H1 (cell line): ENCODE data around the gene ZSCAN21. TPM values are rescaled to one million over a fixed set of nuclear protein-coding genes. Genes with fewer than 3 reads are reported as not detected.

Experiments used
- CTCF ChIA-PET: fragments of 300-600 bp; sonication (Branson Sonifier 250); formaldehyde crosslinking; loops from one replicate; lab custom pipeline; 2021; ENCODE audit not compliant: partially characterized antibody; lab: Charles Lee
- POLR2A ChIA-PET: fragments of 300-600 bp; sonication (Branson Sonifier 250); formaldehyde crosslinking; loops from one replicate; lab custom pipeline; 2021; ENCODE audit warnings: inconsistent platforms; ENCODE audit not compliant: partially characterized antibody; lab: Charles Lee
- DNase-seq, 2 experiments: peaks; one replicate each; pipeline versions ENCODE4 v3.0.0 to v3.0.0-alpha.2; 2010 to 2022; ENCODE audit warnings: low spot score in 2 of 2, low read depth in 1 of 2, mixed read lengths in 1 of 2
- FAIRE-seq: peaks from 2 replicates; lab custom pipeline; 2011; peaks lifted over from hg19 to GRCh38; lab: Jason Lieb, UNC
- H2AFZ ChIP-seq: 2 replicates; pipeline ENCODE4 v1.8.1; 2012; ENCODE audit warnings: low read length, inconsistent platforms
- H2AK5ac ChIP-seq: 2 replicates; pipeline ENCODE4 v1.6.1; 2013; ENCODE audit warnings: low read depth, low read length
- H2BK120ac ChIP-seq: replicated peaks from 2 replicates; pipeline ENCODE3; 2013; ENCODE audit warnings: low read depth, low read length, inconsistent platforms
- H2BK12ac ChIP-seq: 2 replicates; pipeline ENCODE4 v1.6.1; 2013; ENCODE audit warnings: low read depth, low read length
- H2BK15ac ChIP-seq: 2 replicates; pipeline ENCODE4 v1.6.1; 2013; ENCODE audit warnings: low read length
- H2BK20ac ChIP-seq: 2 replicates; pipeline ENCODE4 v1.6.1; 2013; ENCODE audit warnings: low read length
- H2BK5ac ChIP-seq: 2 replicates; pipeline ENCODE4 v1.6.1; 2013; ENCODE audit warnings: low read depth, low read length
- H3K14ac ChIP-seq: 2 replicates; pipeline ENCODE4 v1.6.1; 2013; ENCODE audit warnings: inconsistent platforms; ENCODE audit not compliant: insufficient read length
- H3K18ac ChIP-seq: 2 replicates; pipeline ENCODE4 v1.6.1; 2013; ENCODE audit warnings: low read length; ENCODE audit errors: extremely low read depth
- H3K23ac ChIP-seq: 2 replicates; pipeline ENCODE4 v1.6.1; 2013; ENCODE audit warnings: inconsistent platforms; ENCODE audit not compliant: insufficient read length
- H3K23me2 ChIP-seq: 2 replicates; pipeline ENCODE4 v1.6.1; 2013; ENCODE audit warnings: low read depth, low read length
- H3K27ac ChIP-seq: 2 replicates; pipeline ENCODE4 v1.6.1; 2011; ENCODE audit warnings: low read depth, low read length, inconsistent platforms
- H3K27me3 ChIP-seq, 4 experiments: replicated peaks in 1 of 4; 1 replicate in 1 of 4; 2 replicates in 3 of 4; pipeline versions ENCODE4 v1.6.1 to v1.8.1; 2011 to 2013; ENCODE audit warnings: low read length in 3 of 4, mild to moderate bottlenecking in 3 of 4, inconsistent platforms in 2 of 4, mixed read lengths in 2 of 4, moderate library complexity in 1 of 4; ENCODE audit not compliant: control insufficient read depth in 3 of 4, insufficient read depth in 3 of 4; ENCODE audit errors: extremely low read depth in 1 of 4
- H3K36me3 ChIP-seq, 4 experiments: 2 replicates each; pipeline versions ENCODE4 v1.6.1 to v1.8.1; 2011 to 2013; ENCODE audit warnings: mild to moderate bottlenecking in 4 of 4, low read length in 3 of 4, moderate library complexity in 2 of 4, control low read depth in 1 of 4, inconsistent platforms in 1 of 4; ENCODE audit not compliant: insufficient read depth in 4 of 4, control insufficient read depth in 2 of 4
- H3K4ac ChIP-seq: replicated peaks from 2 replicates; pipeline ENCODE3; 2013; ENCODE audit warnings: low read length, low read depth, mixed read lengths, inconsistent platforms; ENCODE audit not compliant: insufficient read length
- H3K4me1 ChIP-seq, 4 experiments: replicated peaks in 1 of 4; 1 replicate in 1 of 4; 2 replicates in 3 of 4; pipeline versions ENCODE4 v1.6.1 to v1.8.1; 2011 to 2013; ENCODE audit warnings: low read length in 3 of 4, inconsistent platforms in 2 of 4, mixed read lengths in 1 of 4; ENCODE audit not compliant: insufficient read depth in 4 of 4, control insufficient read depth in 3 of 4
- H3K4me2 ChIP-seq, 2 experiments: 2 replicates each; pipeline versions ENCODE4 v1.6.1 to v1.8.1; 2011 to 2013; ENCODE audit warnings: low read depth in 2 of 2, low read length in 2 of 2, control low read depth in 1 of 2, inconsistent platforms in 1 of 2, mild to moderate bottlenecking in 1 of 2; ENCODE audit not compliant: insufficient read depth in 1 of 2
- H3K4me3 ChIP-seq, 4 experiments: fragments of 200-600, 300-600 bp in 1 of 4; sonication (generic), shearing (Covaris generic), sonication (Bioruptor Twin) in 1 of 4; 2 replicates each; pipeline versions ENCODE4 v1.5.1 to v1.8.1; 2011 to 2016; ENCODE audit warnings: low read length in 4 of 4, low read depth in 3 of 4, control low read depth in 2 of 4, inconsistent platforms in 2 of 4, mild to moderate bottlenecking in 2 of 4, mixed read lengths in 1 of 4, moderate library complexity in 1 of 4; ENCODE audit not compliant: insufficient read depth in 2 of 4; ENCODE audit errors: extremely low read depth in 1 of 4
- H3K56ac ChIP-seq: replicated peaks from 2 replicates; pipeline ENCODE3; 2013; ENCODE audit warnings: low read depth, mild to moderate bottlenecking, mixed read lengths, low read length, inconsistent platforms; ENCODE audit not compliant: insufficient read length
- H3K79me1 ChIP-seq: 2 replicates; pipeline ENCODE4 v1.6.1; 2013; ENCODE audit warnings: low read depth, low read length, control low read depth
- H3K79me2 ChIP-seq, 2 experiments: 2 replicates each; pipeline versions ENCODE4 v1.6.1 to v1.8.1; 2012 to 2013; ENCODE audit warnings: low read length in 2 of 2, mild to moderate bottlenecking in 2 of 2, inconsistent platforms in 1 of 2; ENCODE audit not compliant: insufficient read depth in 2 of 2, control insufficient read depth in 1 of 2
- H3K9ac ChIP-seq, 4 experiments: replicated peaks in 1 of 4; 1 replicate in 1 of 4; 2 replicates in 3 of 4; pipeline versions ENCODE4 v1.6.1 to v1.8.1; 2011 to 2013; ENCODE audit warnings: low read depth in 3 of 4, low read length in 3 of 4, control low read depth in 2 of 4, mild to moderate bottlenecking in 2 of 4, moderate library complexity in 2 of 4, inconsistent platforms in 1 of 4; ENCODE audit errors: extremely low read depth in 1 of 4
- H3K9me3 ChIP-seq, 2 experiments: 2 replicates each; pipeline versions ENCODE4 v1.6.1 to v1.8.1; 2012 to 2013; ENCODE audit warnings: mild to moderate bottlenecking in 2 of 2, moderate library complexity in 2 of 2, control low read depth in 1 of 2, inconsistent platforms in 1 of 2, low read depth in 1 of 2, low read length in 1 of 2, mixed read lengths in 1 of 2; ENCODE audit not compliant: insufficient read depth in 2 of 2
- H4K20me1 ChIP-seq, 2 experiments: replicated peaks in 1 of 2; 2 replicates each; pipeline versions ENCODE3 to v1.8.1; 2011 to 2013; ENCODE audit warnings: inconsistent platforms in 2 of 2, low read length in 2 of 2, mild to moderate bottlenecking in 1 of 2; ENCODE audit not compliant: insufficient read depth in 2 of 2, control insufficient read depth in 1 of 2
- H4K5ac ChIP-seq: 2 replicates; pipeline ENCODE4 v1.6.1; 2013; ENCODE audit warnings: low read length, low read depth, mixed read lengths, inconsistent platforms; ENCODE audit not compliant: insufficient read length
- H4K8ac ChIP-seq: 2 replicates; pipeline ENCODE4 v1.8.0; 2013; ENCODE audit warnings: mild to moderate bottlenecking, moderate library complexity, low read length, inconsistent platforms; ENCODE audit not compliant: insufficient read depth; ENCODE audit errors: extremely low read depth
- H4K91ac ChIP-seq: replicated peaks from 2 replicates; pipeline ENCODE3; 2013; ENCODE audit warnings: low read length, mixed read lengths, inconsistent platforms; ENCODE audit not compliant: insufficient read length
- CBX8 ChIP-seq: fragments of 300-800, 300-1000 bp; sonication (generic); IDR thresholded peaks from 2 replicates; pipeline ENCODE4 v1.7.1; 2016; ENCODE audit warnings: low read depth, low read length, borderline replicate concordance
- CEBPB ChIP-seq: IDR thresholded peaks from 2 replicates; pipeline ENCODE4 v1.6.1; 2012; ENCODE audit warnings: low read depth, low read length
- E2F6 ChIP-seq: IDR thresholded peaks from 2 replicates; pipeline ENCODE4 v1.6.1; 2012; ENCODE audit warnings: inconsistent platforms
- EGR1 ChIP-seq: IDR thresholded peaks from 2 replicates; pipeline ENCODE4 v1.6.1; 2011; ENCODE audit warnings: low read depth, low read length, borderline replicate concordance
- EP300 ChIP-seq, 2 experiments: IDR thresholded peaks; 1 replicate in 1 of 2; 2 replicates in 1 of 2; pipeline ENCODE4 v1.6.1; 2011 to 2012; ENCODE audit warnings: low read depth in 2 of 2, low read length in 2 of 2, mild to moderate bottlenecking in 2 of 2, borderline replicate concordance in 1 of 2, inconsistent platforms in 1 of 2, moderate library complexity in 1 of 2
- GTF2F1 ChIP-seq: IDR thresholded peaks from 2 replicates; pipeline ENCODE4 v1.6.1; 2012; ENCODE audit warnings: low read depth, low read length, improper control_type of control experiment, borderline replicate concordance
- HDAC6 ChIP-seq: IDR thresholded peaks from one replicate; pipeline ENCODE4 v1.7.1; 2012; ENCODE audit warnings: low read depth, mild to moderate bottlenecking, inconsistent platforms, low read length, moderate library complexity
- JUN ChIP-seq: IDR thresholded peaks from 2 replicates; pipeline ENCODE4 v1.6.1; 2011; ENCODE audit warnings: low read depth, mild to moderate bottlenecking, improper control_type of control experiment, low read length
- KDM4A ChIP-seq: IDR thresholded peaks from one replicate; pipeline ENCODE4 v1.7.1; 2012; ENCODE audit warnings: low read depth, mild to moderate bottlenecking, moderate library complexity, low read length, inconsistent platforms; ENCODE audit not compliant: severe bottlenecking
- POLR2A ChIP-seq, 2 experiments: IDR thresholded peaks; 1 replicate in 1 of 2; 2 replicates in 1 of 2; pipeline ENCODE4 v1.6.1; 2011; ENCODE audit warnings: low read depth in 2 of 2, low read length in 2 of 2, mild to moderate bottlenecking in 2 of 2; ENCODE audit errors: control extremely low read depth in 1 of 2
- SIRT6 ChIP-seq: IDR thresholded peaks from one replicate; pipeline ENCODE4 v1.7.1; 2012; ENCODE audit warnings: low read length, inconsistent platforms
- SIX5 ChIP-seq: IDR thresholded peaks from 2 replicates; pipeline ENCODE4 v1.6.1; 2011; ENCODE audit warnings: mild to moderate bottlenecking, low read depth, low read length
- SP4 ChIP-seq: IDR thresholded peaks from 2 replicates; pipeline ENCODE4 v1.6.1; 2012; ENCODE audit warnings: low read length, inconsistent platforms
- TEAD4 ChIP-seq: IDR thresholded peaks from 2 replicates; pipeline ENCODE4 v1.6.1; 2012; ENCODE audit warnings: low read depth, low read length, inconsistent platforms, mixed read lengths
- WGBS, 2 experiments: shearing (Covaris generic) in 1 of 2; methylation state at CpG; one replicate each; pipeline versions ENCODE4 v1.1.6 to v1.1.7; 2013 to 2015; ENCODE audit warnings: low lambda C conversion rate in 2 of 2, mixed read lengths in 2 of 2, inconsistent platforms in 1 of 2, low coverage in 1 of 2, missing lambda C conversion rate in 1 of 2; ENCODE audit not compliant: insufficient replicate concordance in 2 of 2, insufficient coverage in 1 of 2, insufficient read length in 1 of 2; ENCODE audit errors: extremely low coverage in 1 of 2, missing lambda C conversion rate in 1 of 2; 5-methylcytosine and 5-hydroxymethylcytosine counted together
- polyA plus RNA-seq, 7 experiments: library from polyadenylated mRNA; depleted of rRNA in 3 of 7; stranded (reverse) in 5 of 7; unstranded in 2 of 7; fragments of >200 nt in 5 of 7; fragments of 200-250 nt in 2 of 7; gene quantifications; 1 replicate in 5 of 7; 2 replicates in 1 of 7; 4 replicates in 1 of 7; pipeline versions ENCODE4 v1.2.1 to v1.2.3, GENCODE V29; 2011 to 2013; ENCODE audit warnings: missing spikeins in 2 of 7, mixed read lengths in 2 of 7
- total RNA-seq: library from RNA; stranded (reverse); fragmentation: NEBNext Ultra II Directional; extraction: Animal tissue kit (Norgen Biotek cat#: 25700); gene quantifications from 2 replicates; pipeline ENCODE4 v1.2.1, GENCODE V29; 2021

Gene ZSCAN21
- total and polyA plus RNA-seq, 2 of the 8 experiments (the other 6 are each of a cell fraction or from before 2014, with no cell fraction given), result 15.4 to 26.1 TPM

GRCh38 chr7:100034871-100035510 lies 14.6 kb upstream of the ZSCAN21 start:
- no peak overlapping the region for H3K27ac ChIP-seq
- POLR2A ChIA-PET, result interaction anchor here (0.8 kb wide), 1 partner anchor 60 kb away, joined by 3 read pairs; no protein-coding TSS in a partner anchor
- no peak for TF ChIP-seq JUN
- TF ChIP-seq CBX8, result no peak
- TF ChIP-seq SIX5, result no peak
- TF ChIP-seq EP300 (IDR thresholded peaks at IDR 0.05; ENCODE audit: borderline replicate concordance in 1 of 2, low read depth in 2 of 2, low read length in 2 of 2), result no peak
- TF ChIP-seq HDAC6, result no peak
- TF ChIP-seq SIRT6, result no peak
- no peak for TF ChIP-seq SP4
- TF ChIP-seq TEAD4, result no peak
- TF ChIP-seq EGR1, result no peak
- TF ChIP-seq KDM4A, result no peak
- no peak for TF ChIP-seq GTF2F1
- TF ChIP-seq CEBPB, result no peak
- TF ChIP-seq POLR2A (IDR thresholded peaks at IDR 0.05; ENCODE audit: control extremely low read depth in 1 of 2, low read depth in 2 of 2, low read length in 2 of 2), result no peak
- TF ChIP-seq E2F6, result no peak

More at GRCh38 chr7:100034871-100035510, 14.6 kb upstream of the ZSCAN21 start:
- H3K23me2 ChIP-seq, result no peaks in the 10 kb centered on the region
- H4K20me1 ChIP-seq, result peaks cover 0 to 3% of the 10 kb centered on the region in 2 experiments
- no peaks in the 10 kb centered on the region for H3K27me3 ChIP-seq
- no peaks in the 10 kb centered on the region for H3K79me1 ChIP-seq
- no peak overlapping the region for H2BK20ac ChIP-seq
- peaks cover 23 to 61% (median 45%) of the 10 kb centered on the region in 4 experiments; a peak in 7 of 8 replicates for H3K36me3 ChIP-seq
- H3K14ac ChIP-seq, result no peak overlapping the region
- no peak overlapping the region for H3K4me2 ChIP-seq
- H2AK5ac ChIP-seq, result no peak overlapping the region
- no peak overlapping the region for H3K4ac ChIP-seq
- H4K8ac ChIP-seq, result no peak overlapping the region
- H3K4me1 ChIP-seq, result no peaks in the 10 kb centered on the region
- WGBS, 2 experiments, result 92% methylated on average over 8 of the region's 8 CpGs; no CpG with 5 or more reads in 1 of the 2 experiments
- CTCF ChIA-PET, result no interaction called here
- FAIRE-seq (no peak), DNase-seq (no peak)
- H3K79me2 ChIP-seq, result no peaks in the 10 kb centered on the region
- no peak overlapping the region for H3K18ac ChIP-seq
- H3K9me3 ChIP-seq, result no peaks in the 10 kb centered on the region; a peak in 1 of 4 replicates
- no peak overlapping the region for H3K23ac ChIP-seq
- H3K9ac ChIP-seq, result no peak overlapping the region
- H3K4me3 ChIP-seq, result no peak overlapping the region
- H4K5ac ChIP-seq, result no peak overlapping the region
- no peak overlapping the region for H4K91ac ChIP-seq
- H2AFZ ChIP-seq, result no peak overlapping the region
- H2BK5ac ChIP-seq, result no peak overlapping the region
- no peak overlapping the region for H2BK15ac ChIP-seq
- H3K56ac ChIP-seq, result no peak overlapping the region
- H2BK120ac ChIP-seq, result no peak overlapping the region
- H2BK12ac ChIP-seq, result no peak overlapping the region
